Left cardiac atrium (tissue), 4 donors: Measurements from ENCODE around the gene HMGCR. TPM values are rescaled to one million over a fixed set of nuclear protein-coding genes. Genes with fewer than 3 reads are reported as not detected.

ENCODE experiments used
- ATAC-seq, 2 donors: fragments of 200-7000 bp; cut with Tn5 transposase; one replicate each; pipeline ENCODE4 v1.9.1; 2020; ENCODE audit warnings: mild to moderate bottlenecking in 2 of 2, moderate library complexity in 2 of 2
- DNase-seq: peaks from one replicate; pipeline ENCODE4 v3.0.0-alpha.2; 2020
- intact Hi-C, 2 donors: fragments of 100-400 bp; cut with DNase I; formaldehyde crosslinking; loops; one replicate each; pipeline versions ENCODE4 v1.14.1 to v1.15.1; 2022 to 2023
- total RNA-seq, 2 donors: library from RNA; stranded (reverse); fragmentation: NEBNext Ultra II Directional; extraction: Animal tissue kit (Norgen Biotek cat#: 25700); gene quantifications; one replicate each; pipeline ENCODE4 v1.2.1, GENCODE V29; 2021
- donor health status: DM: no; HTN: yes; CAD: no.
- donor health status: DM: no; HTN: yes; CAD: no; lungs with severe emphysema.
- donor health status: DM: yes; HTN: yes; CAD: no.
- donor health status: Dilated cardiomyopathy.

HMGCR gene
- total RNA-seq, 2 donors from 2014 or later = 10.8 to 19.6 TPM

GRCh38 chr5:75337366-75338021, 474 bp downstream of the HMGCR start:
- ATAC-seq = peak; percentile 4 to 18
- DNase-seq = no peak
- intact Hi-C loops = loop anchor here in 1 of 2 donors (5.0 kb wide), 2 partner anchors 100 to 175 kb away; partner anchors contain the start of genes ANKRD31, CERT1 and POLK

GRCh38 chr5:75338408-75338807, 1.4 kb downstream of the HMGCR start:
- ATAC-seq (no peak), DNase-seq (no peak)
- intact Hi-C loops = loop anchor here in 1 of 2 donors (5.0 kb wide), 2 partner anchors 101 to 174 kb away; partner anchors contain the start of genes ANKRD31, CERT1 and POLK

DNA sequence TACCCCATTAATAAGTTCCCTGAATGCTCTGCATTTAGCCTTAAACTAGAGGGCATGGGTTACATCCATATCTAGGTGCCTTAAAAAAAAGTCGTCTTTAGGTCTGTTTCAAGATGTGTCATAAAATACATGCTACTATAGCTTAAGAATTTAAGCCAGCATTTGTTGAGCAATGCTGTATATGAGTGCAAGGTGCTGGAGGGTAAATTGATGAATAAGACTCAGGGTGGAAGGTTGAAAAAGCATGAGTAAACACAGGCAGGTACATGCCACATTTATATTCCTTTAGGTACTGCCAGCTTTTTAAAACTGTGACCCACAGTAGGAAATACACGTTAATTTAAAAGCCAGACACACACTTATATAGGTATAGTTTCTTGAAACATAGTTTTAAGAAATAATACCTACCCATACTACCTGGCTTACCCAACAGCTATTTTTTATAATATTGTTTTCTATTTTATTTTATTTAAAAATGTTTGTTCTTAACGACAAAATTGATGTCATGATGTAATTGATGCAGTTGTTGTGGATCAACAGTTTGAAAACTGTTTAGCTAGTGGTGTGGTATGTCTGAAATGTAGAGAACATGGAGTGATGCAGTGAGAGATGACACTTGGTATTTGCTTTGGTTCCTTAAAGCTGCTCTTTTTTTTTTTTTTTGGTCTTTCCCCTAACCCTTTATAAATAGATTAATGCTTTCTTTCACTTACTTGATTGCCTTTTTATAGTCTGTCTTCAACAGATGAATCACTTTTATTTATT, 3.9 kb downstream of the HMGCR start:
- DNase-seq = no peak
- intact Hi-C loops = no loop called here

GRCh38 chr5:75341934-75342333, 4.9 kb downstream of the HMGCR start:
- intact Hi-C loops = no loop called here
- ATAC-seq (no peak), DNase-seq (no peak)

More for the DNA sequence above, 3.9 kb downstream of the HMGCR start:
- ATAC-seq = no peak

- ATAC-seq (no peak), DNase-seq (no peak)
- intact Hi-C loops = no loop called here
These were observed 5.8 kb downstream of the HMGCR start for GRCh38 chr5:75342836-75343235.

GRCh38 chr5:75348241-75348640, 11.2 kb downstream of the HMGCR start:
- DNase-seq (no peak), ATAC-seq (no peak)
- intact Hi-C loops = no loop called here

DNA sequence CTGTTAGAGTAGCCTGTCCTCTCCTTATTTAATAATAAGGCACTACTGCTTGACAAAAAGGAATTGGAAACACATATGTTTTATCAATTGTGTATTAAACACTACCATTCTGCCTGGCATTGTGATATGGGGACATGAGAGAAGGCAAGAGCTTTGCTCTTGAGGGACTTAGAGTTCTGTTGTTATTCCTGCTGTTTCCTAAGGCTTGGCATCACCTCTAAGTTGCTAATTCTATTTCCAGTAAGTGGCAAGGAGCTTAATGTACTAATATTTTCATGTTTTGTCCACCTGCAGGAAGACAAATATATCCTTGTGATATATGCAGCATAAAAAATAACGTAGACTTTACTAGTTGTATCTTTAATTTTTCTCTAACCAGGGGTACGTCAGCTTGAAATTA, 12.6 kb downstream of the HMGCR start:
- ATAC-seq = no peak
- DNase-seq = no peak
- intact Hi-C loops = no loop called here

DNA sequence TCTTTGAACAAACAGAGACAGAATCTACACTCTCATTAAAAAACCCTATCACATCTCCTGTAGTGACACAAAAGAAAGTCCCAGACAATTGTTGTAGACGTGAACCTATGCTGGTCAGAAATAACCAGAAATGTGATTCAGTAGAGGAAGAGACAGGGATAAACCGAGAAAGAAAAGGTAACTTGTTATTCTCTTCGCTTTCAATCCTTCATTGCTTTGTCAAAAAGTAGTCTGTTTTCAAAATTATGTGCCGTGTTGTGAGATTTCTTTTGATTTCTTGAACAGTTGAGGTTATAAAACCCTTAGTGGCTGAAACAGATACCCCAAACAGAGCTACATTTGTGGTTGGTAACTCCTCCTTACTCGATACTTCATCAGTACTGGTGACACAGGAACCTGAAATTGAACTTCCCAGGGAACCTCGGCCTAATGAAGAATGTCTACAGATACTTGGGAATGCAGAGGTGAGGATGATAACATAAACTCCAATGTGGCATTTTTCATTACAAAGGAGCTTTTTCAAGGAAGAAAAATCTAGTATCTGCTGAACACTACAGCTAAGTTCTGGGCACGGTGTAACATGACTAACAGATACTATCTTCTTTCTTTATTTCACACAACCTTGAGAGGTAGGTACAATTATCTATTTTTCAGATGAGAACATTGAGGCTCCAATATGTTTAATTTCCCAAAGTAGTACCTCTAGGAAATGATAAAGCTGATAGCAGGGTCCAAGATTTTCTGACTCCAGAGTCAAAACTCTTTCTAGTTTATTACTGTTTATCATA, 14.3 kb downstream of the HMGCR start:
- DNase-seq (no peak), ATAC-seq (no peak)
- intact Hi-C loops = no loop called here

- intact Hi-C loops = no loop called here
- DNase-seq (no peak), ATAC-seq (no peak)
These were observed 18.2 kb downstream of the HMGCR start for GRCh38 chr5:75355236-75355635.

DNA sequence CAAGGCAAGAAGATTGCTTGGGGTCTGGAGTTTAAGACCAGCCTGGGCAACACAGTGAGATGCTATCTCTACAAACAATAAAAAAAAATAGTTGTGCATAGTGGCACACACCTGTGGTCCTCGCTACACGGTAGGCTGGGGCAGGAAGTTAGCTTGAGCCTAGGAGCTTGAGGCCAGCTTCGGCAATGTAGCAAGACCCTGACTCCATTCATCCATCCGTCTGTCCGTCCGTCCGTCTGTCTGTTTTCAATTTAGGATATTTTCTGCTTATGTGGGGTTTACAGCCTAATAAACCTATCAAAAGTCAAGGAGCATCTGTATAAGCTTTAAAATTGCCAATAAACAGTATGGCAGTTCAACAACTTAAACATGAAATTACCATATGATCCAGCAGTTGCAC, 19.7 kb downstream of the HMGCR start:
- intact Hi-C loops = no loop called here
- no peak for ATAC-seq
- no peak for DNase-seq

DNA sequence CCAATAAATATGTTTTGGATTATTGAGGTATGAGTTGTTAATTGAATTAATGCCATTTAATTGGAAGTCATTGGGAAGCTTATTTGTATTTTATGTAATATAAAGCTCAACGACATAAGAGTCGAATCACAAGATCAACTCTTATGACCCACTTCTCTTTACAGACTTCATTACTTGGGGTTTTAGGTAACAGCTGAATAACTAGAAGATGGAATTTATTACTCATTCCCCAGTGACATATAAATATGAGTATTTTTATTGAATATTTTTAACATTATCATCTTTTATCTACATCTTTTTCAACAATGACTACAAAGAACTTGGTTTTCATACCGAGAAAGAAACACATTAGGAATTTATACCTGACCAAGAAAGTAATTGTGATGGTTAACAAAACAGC, 21.1 kb downstream of the HMGCR start:
- no peak for ATAC-seq
- DNase-seq = no peak

DNA sequence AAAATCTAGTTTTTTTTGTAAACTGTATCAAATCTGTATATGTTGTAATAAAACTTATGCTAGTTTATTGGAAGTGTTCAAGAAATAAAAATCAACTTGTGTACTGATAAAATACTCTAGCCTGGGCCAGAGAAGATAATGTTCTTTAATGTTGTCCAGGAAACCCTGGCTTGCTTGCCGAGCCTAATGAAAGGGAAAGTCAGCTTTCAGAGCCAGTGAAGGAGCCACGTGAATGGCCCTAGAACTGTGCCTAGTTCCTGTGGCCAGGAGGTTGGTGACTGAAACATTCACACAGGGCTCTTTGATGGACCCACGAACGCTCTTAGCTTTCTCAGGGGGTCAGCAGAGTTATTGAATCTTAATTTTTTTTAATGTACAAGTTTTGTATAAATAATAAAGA, 24.3 kb downstream of the HMGCR start:
- intact Hi-C loops = no loop called here
- DNase-seq = no peak
- ATAC-seq = no peak

More for the DNA sequence above, 21.1 kb downstream of the HMGCR start:
- intact Hi-C loops = no loop called here

DNA sequence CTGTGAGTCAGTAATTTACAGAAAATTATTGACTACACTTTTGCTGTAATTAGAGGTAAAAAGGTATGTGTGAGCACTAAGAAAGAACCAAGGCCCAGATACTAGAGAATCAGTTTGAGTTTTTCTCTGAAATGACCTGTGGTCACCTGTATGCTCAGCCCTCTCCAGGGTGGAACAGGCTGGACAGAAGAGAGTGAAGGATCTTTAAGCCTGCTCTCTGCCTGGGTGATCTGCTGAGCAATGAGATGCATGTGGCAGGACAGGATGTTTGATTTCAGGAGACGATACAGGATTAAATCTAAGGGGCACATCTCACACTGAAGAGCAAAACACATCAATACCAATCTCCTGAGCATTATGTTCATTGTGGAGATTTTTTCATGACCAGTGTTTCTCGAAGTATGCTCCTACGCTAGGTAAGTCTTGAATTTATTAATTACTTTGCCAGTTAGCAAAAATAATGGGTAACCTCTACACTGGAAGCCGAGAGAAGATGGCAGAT, 25.5 kb downstream of the HMGCR start:
- intact Hi-C loops = no loop called here
- DNase-seq = no peak
- ATAC-seq = no peak

- DNase-seq = no peak
- intact Hi-C loops = no loop called here
- ATAC-seq = no peak
These were observed 26.1 kb downstream of the HMGCR start for GRCh38 chr5:75363111-75363510.

DNA sequence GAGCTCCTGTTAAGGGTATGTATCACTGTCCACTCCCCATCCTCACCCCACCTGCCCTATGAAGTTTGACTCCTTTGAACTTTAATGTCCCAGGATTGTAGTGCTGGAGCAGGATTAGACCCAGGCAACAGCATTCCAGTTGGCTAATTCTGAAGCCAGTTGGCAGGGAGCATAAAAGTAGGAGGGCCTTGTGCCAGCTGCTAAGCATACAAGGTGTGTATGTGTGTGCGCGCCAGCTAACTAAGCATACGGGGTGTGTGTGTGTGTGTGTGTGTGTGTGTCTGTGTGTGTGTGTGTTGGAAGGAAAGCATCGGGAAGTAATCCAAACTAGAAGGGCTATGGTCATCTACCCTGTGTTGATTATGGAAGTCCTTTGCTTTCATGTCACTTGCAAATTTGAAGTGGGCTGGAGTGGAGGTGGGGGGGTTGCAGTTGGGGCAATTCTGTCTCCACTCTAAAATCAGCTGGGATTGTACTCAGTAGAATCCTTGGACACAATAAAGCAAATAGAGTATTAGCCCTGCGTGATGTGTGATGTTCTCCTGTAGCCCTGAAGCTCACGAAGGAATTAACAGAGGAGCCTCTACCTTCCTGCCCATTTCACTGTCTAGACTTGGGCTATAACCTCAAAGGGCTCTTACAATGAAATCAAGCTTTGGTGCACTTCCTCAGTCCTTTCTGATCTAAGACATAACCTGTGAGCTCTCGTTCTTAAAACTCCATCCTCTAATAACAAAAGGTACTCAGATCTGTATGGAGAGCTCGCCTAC, 26.9 kb downstream of the HMGCR start:
- DNase-seq = peak; percentile 31
- intact Hi-C loops = no loop called here

GRCh38 chr5:75364571-75365280, 27.7 kb downstream of the HMGCR start:
- intact Hi-C loops = no loop called here
- ATAC-seq (no peak), DNase-seq (no peak)

More for the DNA sequence above, 26.9 kb downstream of the HMGCR start:
- peak; percentile 70 to 72 for ATAC-seq

GRCh38 chr5:75365740-75366139, 28.7 kb downstream of the HMGCR start:
- intact Hi-C loops = no loop called here
- ATAC-seq = no peak
- DNase-seq = no peak

DNA sequence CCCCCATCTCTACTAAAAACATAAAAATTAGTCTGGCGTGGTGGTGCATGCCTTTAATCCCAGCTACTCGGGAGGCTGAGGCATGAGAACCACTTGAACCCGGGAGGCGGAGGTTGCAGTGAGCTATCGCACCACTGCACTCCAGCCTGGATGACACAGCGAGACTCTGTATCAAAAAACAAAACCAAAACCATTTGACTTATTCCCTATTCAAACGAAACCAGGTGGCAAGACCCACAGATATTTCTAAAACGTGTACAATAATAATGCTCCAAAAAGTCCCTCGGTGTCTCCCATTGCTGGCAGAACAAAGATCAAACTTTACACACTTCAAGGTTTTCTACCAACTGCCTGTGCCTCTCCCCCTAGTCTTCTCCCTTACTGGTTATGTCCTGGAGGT, 29.8 kb downstream of the HMGCR start:
- intact Hi-C loops = no loop called here
- no peak for ATAC-seq
- no peak for DNase-seq
